ENCODE data around the gene WDPCP.

GRCh38 chr2:63610525-63610924, 22.2 kb upstream of the WDPCP start:
- TF ChIP-seq CTCF (IDR thresholded peaks at IDR 0.05), result no peak
- TF ChIP-seq REST (IDR thresholded peaks at IDR 0.05; ENCODE audit: insufficient read depth in 1 of 2, low read depth in 2 of 2, low read length in 1 of 2), result no peak
- TF ChIP-seq TCF7L2 (IDR thresholded peaks at IDR 0.05; ENCODE audit: low read depth, low read length), result no peak
- TF ChIP-seq POLR2AphosphoS5 (IDR thresholded peaks at IDR 0.05; ENCODE audit: low read depth, low read length), result no peak
